Epidermal melanocyte (primary cell): ENCODE results near the gene FBLL1.
"Not testable (repeated sequence)": the region's sequence is repeated elsewhere in the genome, so short reads cannot be mapped to it uniquely, and the experiment has no call there.

Experiments
- DNase-seq: peaks from one replicate; pipeline ENCODE4 v3.0.0; 2011; ENCODE audit warnings: low spot score; ENCODE audit not compliant: insufficient read length

FBLL1 gene

DNA sequence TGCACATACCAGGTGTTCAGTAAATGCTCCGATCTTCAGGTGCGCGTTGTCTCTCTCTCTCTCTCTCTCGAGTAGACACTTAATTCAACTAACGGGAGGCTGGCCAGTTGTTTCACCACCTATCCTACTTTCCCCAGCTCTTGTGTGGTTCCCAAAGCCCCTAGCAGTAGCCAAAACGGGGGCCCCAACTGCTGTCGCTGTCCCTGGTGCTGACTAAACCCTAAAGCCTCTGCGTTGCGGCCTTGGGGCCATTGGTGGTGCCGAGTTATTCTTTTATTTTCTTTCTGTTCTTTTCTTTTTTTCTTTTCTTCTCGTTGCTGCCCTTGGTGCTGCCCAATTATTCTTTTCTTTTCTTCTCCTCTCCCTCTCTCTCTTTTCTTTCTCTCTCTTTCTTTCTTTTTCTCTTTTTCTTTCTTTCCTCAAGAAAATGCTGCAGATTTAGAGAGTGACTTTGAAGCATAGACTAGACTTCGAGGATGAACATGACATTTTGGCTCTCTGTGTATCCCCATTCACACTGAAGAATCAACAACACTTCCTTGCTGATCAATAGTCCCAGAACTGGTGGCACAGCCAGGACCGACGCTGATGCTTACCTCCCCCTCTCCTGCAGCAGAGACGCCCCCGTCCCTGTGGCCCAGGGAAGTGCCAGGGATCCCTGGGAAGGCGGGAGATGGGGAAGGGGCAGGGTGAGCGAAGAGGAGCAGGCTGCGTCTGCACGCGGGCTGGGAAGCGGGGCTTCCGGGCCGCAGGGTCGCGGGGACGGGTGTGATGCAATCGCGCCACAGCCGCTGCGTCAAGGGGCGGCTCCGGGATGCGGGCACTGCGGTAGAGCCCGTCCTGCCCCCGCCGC, at the start of gene FBLL1:
Gene FBLL1, plus strand, starts transcription at position 785 of the 853 bp plus-strand sequence. CDS start 200 bp downstream, outside the sequence.
- DNase-seq, result no peak

DNA sequence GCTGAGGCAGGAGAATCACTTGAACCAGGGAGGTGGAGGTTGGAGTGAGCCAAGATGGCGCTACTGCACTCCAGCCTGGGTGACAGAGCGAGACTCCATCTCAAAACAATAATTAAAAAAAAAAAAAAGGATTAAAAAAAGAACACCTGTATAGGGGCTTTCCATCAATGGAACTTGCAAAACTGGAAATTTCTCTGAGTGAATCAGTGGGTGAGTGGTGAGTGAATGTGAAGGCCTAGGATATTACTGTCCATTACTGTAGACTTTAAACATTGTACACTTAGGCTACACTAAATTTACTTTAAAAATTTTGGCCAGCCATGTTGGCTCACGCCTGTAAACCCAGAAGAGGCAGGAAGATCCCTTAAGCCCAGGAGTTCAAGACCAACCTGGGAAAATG, 48.5 kb upstream of the FBLL1 start:
- no peak for DNase-seq

DNA sequence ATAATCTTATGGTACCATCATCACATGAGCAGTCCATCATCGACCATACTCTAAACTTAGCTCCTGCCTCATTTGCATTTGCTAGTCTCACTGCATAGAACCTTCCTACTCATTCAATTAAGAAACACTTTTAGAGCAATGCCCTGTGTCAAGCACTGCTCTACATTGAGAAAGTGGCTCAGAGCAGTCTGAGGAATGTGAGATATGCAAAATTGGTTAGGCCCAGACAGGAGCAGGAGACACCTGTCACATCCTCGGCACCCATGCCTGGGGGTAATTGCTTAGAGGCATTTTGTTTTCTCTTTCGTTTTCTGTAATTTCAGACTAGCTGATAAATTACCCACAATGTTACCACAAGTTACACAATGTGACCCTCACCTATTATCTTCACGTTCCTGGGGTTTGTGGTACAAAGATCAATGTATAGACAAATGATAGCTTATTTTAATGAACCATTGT, 47.7 kb upstream of the FBLL1 start:
- DNase-seq, result no peak

DNA sequence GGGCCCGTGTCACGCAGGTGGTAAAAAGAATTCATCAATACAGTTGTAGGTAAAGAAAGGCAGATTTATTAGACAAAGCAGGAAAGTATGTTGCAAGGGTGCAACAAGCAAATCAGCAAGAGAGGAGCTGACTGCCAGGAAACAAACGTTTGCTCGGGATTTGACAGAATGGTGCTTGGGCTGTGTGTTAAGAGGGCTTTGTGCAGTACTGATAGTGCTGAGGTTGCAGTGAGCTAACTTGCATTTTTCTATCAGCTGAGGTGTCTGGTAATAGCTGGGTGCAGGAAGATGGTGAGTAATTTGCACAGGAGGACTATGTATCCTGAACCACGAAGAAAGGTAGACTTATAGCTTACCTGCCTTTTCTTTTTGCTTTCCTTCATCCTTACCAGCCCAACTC, 46.7 kb upstream of the FBLL1 start:
- DNase-seq, result no peak

DNA sequence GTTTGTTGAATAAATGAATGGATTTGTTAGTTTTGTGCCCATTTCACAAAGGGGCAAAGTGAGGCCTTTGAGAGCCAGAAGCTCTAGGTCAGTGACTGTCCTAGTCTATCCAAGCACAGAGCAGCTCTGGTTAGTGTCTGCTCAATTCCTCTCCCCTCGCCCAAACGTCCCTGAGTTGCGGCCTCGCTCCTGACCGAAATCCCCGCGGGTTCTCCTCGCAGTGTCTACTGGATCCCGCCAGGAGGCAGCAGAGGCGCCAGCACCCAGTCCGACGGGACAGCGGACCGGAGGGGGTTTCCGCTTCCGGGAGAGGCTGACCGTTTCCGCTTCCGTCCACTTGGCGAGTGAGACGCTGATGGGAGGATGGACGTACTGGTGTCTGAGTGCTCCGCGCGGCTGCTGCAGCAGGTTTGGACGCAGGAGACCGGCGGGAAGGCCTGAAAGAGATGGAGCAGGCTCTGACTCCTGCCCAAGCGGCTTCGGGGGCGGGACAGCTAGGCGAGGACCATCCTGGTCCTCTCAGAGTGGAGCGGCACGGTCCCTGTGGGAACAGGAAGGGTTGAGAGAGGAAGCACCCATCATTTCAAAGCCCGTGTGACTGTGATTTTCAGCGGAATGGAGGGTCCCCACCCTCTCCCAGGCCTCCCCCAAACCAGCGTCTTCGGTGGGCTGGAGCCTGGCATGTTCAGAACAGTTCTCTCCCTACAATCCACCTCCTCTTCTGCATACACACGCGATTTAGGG, 42.8 kb upstream of the FBLL1 start, which contains the start of gene RARS1:
Gene RARS1, plus strand, starts transcription at position 336 of the 744 bp plus-strand sequence. Its CDS starts 28 bp downstream, at position 364.
- peak; percentile 85 for DNase-seq

DNA sequence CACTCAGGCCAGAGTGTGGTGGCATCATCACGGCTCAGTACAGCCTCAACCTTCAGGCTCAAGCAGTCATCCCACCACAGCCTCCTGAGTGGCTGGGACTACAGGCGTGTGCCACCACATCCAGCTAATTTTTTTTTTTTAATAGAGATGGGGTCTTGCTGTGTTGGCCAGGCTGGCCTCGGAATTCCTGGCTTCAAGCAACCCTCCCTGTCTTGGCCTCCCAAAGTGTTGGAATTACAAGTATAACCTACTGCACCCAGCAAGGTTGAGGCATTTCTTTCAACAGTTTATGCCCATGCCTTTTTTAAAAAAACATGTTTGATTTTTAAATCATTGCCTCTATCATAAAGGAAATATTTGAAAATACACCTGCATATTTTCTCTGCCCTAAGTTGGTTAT, 40.0 kb upstream of the FBLL1 start:
- DNase-seq, result no peak

DNA sequence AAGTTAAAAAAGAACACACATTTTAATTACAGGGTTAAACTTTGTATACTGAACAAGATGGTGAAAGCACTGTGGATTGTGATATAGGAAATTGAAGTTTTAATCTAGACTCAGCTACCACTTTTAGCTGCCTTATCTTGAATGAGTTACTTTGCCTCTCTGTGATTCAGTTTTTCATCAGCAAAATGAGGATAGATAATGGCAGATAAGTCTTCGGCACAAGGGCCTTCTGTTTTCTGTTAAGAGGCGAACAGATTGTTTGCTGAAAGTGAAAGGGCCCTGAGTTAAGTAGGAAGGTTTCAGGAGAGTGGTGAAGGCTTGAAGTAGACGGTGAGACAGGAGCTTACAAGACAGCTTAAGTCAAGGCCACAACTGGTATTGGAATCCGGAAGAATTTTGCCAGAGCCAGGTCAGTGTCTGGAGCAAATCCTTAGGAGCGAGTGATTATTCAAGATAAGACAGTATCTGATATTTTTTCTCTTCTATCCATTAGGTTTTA, 35.0 kb upstream of the FBLL1 start:
- no peak for DNase-seq

DNA sequence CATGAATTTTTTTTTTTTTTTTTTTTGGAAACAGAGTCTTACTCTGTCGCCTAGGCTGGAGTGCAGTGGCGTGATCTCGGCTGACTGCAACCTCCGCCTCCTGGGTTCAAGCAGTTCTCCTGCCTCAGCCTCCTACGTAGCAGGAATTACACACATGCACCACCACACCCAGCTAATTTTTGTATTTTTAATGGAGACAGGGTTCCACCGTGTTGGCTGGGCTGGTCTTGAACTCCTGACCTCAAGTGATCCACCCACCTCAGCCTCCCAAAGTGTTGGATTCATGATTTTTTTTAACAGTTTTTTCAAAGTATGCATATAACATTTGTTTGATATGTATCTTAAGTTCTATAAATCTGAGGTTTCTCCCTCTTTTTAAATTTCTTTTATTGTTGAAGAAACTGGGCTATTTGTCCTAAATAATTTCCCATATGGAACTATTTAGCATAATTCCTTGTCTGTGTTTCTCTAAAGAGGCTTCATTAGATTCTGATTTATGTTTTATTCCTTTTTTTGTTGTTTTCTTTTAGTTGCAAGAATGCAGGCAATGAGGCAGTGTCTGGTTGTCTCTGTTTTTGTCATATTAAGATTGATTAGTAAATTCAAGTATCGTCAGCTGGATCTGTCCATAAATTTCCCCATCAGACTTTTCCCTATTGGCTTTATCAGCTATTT, 26.4 kb upstream of the FBLL1 start:
- no peak for DNase-seq

DNA sequence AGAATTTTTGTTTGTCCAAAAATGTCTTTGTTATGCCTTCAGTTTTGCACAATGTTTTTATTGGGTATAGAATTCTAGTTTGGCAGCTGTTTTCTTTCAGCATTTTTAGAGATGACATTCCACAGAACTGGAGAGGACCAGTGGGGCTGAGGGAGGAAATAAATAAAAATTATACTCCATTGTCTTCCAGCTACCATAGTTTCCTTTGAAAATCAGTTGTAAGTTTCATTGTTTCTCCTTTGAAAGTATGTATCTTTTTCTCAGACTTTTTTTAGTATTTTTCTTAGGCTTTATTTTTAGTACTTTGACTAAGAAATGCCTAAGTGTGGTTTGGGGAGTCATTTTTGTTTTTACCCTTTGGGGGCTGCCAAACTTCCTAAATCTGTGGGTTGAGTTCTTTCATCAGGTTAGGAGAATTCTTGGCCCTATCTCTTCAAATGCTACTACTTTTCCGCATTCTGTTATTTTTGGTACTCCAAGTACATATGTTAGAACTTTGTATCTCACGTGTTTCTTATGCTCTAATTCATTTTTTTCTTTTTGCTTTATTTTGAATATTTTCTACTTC, 15.2 kb upstream of the FBLL1 start:
- no peak for DNase-seq

DNA sequence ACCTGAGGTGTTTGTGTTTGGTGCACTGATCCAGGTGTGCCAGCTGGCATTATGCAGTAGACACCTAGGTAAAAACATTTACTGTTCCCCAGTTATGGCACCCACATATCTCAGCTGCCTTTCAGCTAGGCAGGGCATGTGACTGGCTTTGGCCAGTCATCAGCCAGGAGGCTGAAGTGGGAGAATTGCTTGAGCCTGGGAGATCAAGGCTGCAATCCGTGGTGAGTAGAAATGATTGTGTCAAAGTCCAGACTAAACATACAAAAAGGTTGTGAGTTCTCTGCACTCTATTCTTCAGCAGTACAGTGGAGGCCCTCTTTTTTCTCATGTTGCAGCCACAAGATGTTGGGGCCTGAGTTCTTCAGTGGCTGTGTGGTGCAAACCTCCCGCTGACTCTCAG, 3.2 kb upstream of the FBLL1 start:
- DNase-seq, result no peak

DNA sequence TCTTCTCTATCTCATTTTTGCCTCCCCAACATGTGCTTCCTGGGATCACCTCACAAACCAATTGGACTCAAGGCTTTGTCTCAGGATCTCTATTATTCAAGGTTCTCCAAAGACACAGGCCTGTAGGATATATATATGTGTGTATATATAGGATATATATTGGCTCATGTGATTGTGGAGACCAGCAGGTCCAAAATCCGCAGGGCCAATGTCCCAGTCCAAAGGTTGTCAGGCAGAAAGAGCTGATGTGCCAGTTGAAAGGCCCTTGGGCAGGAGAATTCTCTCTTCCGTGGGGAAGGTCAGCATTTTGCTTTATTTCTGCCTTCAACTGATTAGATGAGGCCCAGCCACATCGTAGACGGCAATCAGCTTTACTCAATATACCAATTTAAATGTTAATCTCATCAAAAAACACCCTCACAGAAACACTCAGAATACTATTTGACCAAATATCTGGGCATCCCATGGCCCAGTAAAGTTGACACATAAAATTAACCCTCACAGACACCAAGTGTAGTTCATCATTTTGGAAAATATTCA, 1.3 kb upstream of the FBLL1 start:
- no peak for DNase-seq

DNA sequence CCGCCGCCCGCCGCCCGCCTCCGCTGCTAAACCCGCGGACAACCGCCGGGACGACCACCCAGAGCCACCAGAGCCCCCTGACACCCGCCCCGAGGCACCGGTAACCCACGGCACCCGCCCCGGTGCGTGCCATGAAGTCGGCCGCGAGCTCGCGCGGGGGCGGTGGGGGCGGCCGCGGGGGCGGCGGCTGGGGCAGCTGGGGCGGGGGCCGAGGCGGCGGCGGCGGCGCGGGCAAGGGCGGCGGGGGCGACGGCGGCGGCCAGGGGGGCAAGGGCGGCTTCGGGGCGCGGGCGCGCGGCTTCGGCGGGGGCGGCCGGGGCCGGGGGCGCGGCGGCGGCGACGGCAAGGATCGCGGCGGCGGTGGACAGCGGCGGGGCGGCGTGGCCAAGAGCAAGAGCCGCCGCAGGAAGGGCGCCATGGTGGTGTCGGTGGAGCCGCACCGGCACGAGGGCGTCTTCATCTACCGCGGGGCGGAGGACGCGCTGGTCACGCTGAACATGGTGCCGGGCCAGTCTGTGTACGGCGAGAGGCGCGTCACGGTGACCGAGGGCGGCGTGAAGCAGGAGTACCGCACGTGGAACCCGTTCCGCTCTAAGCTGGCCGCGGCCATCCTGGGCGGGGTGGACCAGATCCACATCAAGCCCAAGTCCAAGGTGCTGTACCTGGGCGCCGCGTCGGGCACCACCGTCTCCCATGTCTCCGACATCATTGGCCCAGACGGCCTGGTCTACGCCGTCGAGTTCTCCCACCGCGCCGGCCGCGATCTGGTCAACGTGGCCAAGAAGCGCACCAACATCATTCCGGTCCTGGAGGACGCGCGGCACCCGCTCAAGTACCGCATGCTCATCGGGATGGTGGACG, 499 bp downstream of the FBLL1 start:
- no peak for DNase-seq

DNA sequence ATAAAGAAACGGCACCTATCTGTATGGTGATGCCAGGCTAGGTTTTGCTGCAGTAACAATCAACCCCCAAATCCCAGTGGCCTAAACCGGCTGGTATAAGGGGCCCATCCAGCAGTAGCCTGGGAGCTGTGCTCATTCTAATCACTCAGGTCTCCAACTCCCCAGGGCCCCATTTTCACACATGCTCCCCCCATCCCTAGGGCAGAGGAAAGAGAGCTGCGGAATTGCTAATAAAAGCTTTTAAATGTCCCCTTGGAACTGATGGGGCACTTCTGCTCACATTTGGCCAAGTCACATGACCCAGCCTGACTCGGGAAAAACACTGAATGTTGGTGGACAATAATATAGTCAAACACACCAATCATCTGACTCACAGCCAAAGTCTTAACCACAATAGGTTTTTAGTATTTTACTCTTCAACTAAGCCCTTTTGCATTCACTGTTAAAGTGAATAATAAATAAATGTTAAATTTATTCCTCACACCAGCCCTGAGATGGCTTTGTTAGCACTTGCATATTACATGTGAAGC, 1.6 kb downstream of the FBLL1 start:
- no peak for DNase-seq

DNA sequence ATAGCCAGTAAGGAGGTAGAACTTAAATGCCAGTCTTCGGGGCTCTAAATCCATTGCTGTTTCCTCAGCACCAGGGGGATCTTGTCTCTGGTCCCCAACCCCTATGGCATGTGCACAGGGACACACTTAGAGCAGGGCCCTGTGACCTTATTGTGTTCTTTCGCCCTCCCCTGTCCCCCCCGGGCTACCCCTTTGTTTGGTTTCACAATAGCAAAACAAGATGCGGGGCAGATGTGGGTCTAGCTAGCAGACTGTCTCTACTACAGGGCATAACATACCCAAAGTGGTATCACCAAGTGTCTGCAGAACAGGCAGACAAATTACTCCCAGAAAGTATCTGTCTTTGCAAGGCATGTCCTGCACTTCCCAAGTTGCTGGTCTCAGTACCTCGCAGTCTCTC, 2.1 kb downstream of the FBLL1 start:
- no peak for DNase-seq

DNA sequence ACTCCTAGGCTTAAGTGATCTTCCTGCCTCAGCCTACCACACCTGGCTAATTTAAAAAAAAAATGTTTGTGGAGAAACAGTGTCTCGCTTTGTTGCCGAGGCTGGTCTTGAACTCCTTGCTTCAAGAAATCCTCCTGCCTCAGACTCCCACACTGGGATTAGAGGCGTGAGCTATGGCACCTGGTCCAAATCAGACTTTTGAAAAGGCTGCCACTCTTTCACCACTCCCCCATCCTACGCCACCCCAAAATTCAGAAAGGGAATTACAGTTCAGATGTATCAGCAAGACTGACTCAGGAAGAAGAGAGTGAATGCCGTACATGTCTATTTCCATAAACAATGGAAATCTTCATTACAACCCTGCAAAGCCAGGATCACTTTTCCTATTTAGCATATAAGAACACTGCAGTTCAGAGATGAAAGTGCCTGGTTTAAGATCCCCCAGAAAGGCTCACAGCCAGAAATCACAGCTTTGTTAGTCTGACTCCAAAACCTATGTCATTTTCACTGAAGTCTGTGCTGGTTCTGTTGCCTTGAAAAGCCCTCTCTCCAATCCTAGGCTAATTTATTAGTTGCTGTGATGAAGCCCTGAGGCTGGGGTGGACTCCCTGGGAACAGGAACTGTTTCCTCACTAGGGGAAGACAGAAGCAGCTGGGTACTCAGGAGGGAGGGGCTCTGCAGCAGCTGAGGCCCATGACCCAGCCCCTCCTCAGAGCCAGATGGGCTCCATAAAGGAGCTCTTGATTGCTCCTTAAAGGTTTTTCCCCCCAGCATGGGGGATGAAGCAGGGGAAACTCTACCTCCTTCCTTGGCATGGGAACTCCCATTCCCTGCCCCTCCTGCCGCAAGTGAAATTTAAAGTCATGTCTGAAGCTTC, 3.1 kb downstream of the FBLL1 start:
- no peak for DNase-seq

DNA sequence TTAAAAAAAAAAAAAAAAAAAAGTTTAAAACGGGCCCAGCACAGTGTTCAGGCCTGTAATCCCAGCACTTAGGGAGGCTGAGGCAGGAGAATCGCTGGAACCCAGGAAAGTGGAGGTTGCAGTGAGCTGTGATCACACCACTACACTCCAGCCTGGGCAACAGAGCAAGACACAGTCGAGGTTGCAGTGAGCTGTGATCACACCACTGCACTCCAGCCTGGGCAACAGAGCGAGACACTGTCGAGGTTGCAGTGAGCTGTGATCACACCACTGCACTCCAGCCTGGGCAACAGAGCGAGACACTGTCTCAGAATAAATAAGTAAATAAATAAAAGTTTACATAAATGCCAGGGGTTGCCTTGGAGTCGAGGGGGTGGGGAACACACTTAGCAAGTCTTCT, 5.2 kb downstream of the FBLL1 start:
- not testable (repeated sequence) for DNase-seq

DNA sequence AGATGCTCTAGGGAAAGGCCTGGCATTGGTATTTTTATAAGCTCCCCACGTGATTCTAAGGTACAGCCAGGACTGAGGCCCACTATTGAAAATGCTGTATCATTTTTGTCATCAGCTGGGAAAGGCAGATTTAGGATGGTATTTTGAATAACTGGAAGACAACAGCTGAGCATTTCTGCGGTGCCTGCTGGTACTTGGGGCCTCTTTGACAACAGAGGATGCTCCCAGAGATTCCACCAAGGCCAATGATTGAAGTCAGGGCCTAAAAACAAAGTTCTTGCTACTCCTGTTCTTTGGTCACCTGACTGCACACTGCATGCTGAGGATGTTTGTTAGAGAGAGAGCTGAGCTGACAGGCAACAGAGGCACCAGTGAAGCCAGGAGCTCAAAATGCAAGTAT, 8.1 kb downstream of the FBLL1 start:
- no peak for DNase-seq

DNA sequence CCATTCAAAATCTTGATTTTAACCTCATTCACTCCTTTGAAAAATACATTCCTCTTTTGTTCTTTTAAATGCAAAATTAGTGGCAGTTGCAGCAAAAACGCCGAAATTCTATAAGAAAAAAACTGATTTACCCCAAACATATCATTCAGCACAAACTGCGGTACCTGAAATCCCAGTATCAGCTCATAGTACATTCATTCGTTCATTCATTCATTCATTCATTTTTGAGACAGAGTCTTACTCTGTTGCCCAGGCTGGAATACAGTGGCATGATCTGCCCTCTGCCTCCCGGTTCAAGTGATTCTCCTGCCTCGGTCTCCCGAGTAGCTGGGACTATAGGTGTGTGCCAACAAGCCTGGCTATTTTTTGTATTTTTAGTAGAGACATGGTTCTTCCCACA, 20.4 kb downstream of the FBLL1 start:
- no peak for DNase-seq

DNA sequence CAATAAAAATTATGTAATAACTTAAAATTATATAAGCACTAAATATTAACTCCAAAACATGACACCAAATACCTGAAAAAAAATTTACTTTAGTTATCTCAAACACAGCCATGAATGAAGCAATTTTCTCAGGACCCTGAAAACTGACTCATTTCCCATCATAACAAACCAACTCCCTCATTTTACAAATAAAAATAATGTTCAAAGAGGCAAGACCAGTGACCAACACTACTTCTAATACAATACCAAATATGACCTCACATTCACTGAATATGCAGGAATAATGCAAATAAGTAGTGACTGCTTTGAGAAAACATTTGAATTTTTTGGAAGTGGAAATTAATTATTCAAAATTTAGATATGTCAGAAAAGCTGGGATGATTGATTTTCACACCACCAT, 21.6 kb downstream of the FBLL1 start:
- no peak for DNase-seq
